WERI-Rb-1 (cell line): Measurements from ENCODE around the gene ATRNL1.

Experiments used
- DNase-seq: peaks from one replicate; pipeline ENCODE4 v3.0.0-alpha.2; 2020
- H3K27ac ChIP-seq: fragments of 250-450 bp; sonication (Bioruptor Pico); 2 replicates; pipeline ENCODE4 v1.5.1; 2020; ENCODE audit warnings: mild to moderate bottlenecking, moderate library complexity
- H3K27me3 ChIP-seq: fragments of 250-450 bp; sonication (Bioruptor Pico); 2 replicates; pipeline ENCODE4 v1.5.1; 2021; ENCODE audit warnings: mild to moderate bottlenecking, low read depth, moderate library complexity; ENCODE audit not compliant: insufficient read depth, severe bottlenecking
- H3K36me3 ChIP-seq: fragments of 250-450 bp; sonication (Bioruptor Pico); 2 replicates; pipeline ENCODE4 v1.5.1; 2020; ENCODE audit warnings: mild to moderate bottlenecking, moderate library complexity
- H3K4me3 ChIP-seq: 2 replicates; pipeline ENCODE4 v1.5.1; 2011; ENCODE audit warnings: low read depth, mild to moderate bottlenecking, control low read depth, low read length
- H3K9me3 ChIP-seq: fragments of 250-450 bp; sonication (Bioruptor Pico); 2 replicates; pipeline ENCODE4 v1.5.1; 2021; ENCODE audit warnings: mild to moderate bottlenecking, moderate library complexity; ENCODE audit not compliant: severe bottlenecking
- CTCF ChIP-seq: IDR thresholded peaks from 2 replicates; pipeline ENCODE4 v1.5.1; 2011; ENCODE audit warnings: low read depth, mild to moderate bottlenecking, control low read depth, inconsistent platforms, low read length

The ATRNL1 gene

GRCh38 chr10:115409347-115409746 lies 316.2 kb downstream of the ATRNL1 start:
- Histone ChIP-seq H3K27me3 (no peaks in the 10 kb centered on the region), H3K36me3 (no peaks in the 10 kb centered on the region), H3K27ac (no peak overlapping the region), H3K9me3 (no peaks in the 10 kb centered on the region), H3K4me3 (no peak overlapping the region)
- DNase-seq = no peak
- no peak for TF ChIP-seq CTCF

- Histone ChIP-seq H3K36me3 (no peaks in the 10 kb centered on the region), H3K27me3 (no peaks in the 10 kb centered on the region), H3K9me3 (no peaks in the 10 kb centered on the region), H3K4me3 (no peak overlapping the region), H3K27ac (no peak overlapping the region)
- TF ChIP-seq CTCF = peak; percentile 88
- peak; percentile 64 for DNase-seq
Observed at GRCh38 chr10:115417585-115418265, 324.6 kb downstream of the ATRNL1 start.

- DNase-seq = no peak
- no peak for TF ChIP-seq CTCF
- Histone ChIP-seq H3K27ac (no peak overlapping the region), H3K9me3 (no peaks in the 10 kb centered on the region), H3K4me3 (no peak overlapping the region), H3K27me3 (no peaks in the 10 kb centered on the region), H3K36me3 (no peaks in the 10 kb centered on the region)
Observed at GRCh38 chr10:115422624-115423023, 329.5 kb downstream of the ATRNL1 start.

- no peak for TF ChIP-seq CTCF
- Histone ChIP-seq H3K9me3 (no peaks in the 10 kb centered on the region), H3K36me3 (no peaks in the 10 kb centered on the region), H3K27ac (no peak overlapping the region), H3K27me3 (no peaks in the 10 kb centered on the region), H3K4me3 (no peak overlapping the region)
- no peak for DNase-seq
Observed at GRCh38 chr10:115427611-115428010, 334.4 kb downstream of the ATRNL1 start.

- DNase-seq = no peak
- no peak overlapping the region for H3K27ac ChIP-seq
- peak; percentile 24; the same call in 1 of the 2 replicates for TF ChIP-seq CTCF
Observed at GRCh38 chr10:115432188-115432819, 339.1 kb downstream of the ATRNL1 start.

More at GRCh38 chr10:115432188-115432819, 339.1 kb downstream of the ATRNL1 start:
- no peak overlapping the region for H3K4me3 ChIP-seq
- no peaks in the 10 kb centered on the region for H3K27me3 ChIP-seq
- no peaks in the 10 kb centered on the region for H3K9me3 ChIP-seq
- H3K36me3 ChIP-seq = no peaks in the 10 kb centered on the region
